Chondrocyte (in vitro differentiated cells): ENCODE measurements around the gene VWCE. TPM values are rescaled to one million over a fixed set of nuclear protein-coding genes. Genes with fewer than 3 reads are reported as not detected.

Source experiments
- DNase-seq: peaks from one replicate; pipeline ENCODE4 v3.0.0; 2021; ENCODE audit warnings: mixed read lengths, low spot score
- H3K27ac Mint-ChIP-seq: one replicate; pipeline ENCODE4 v1.8.0; 2021; ENCODE audit warnings: mild to moderate bottlenecking, moderate library complexity, mixed read lengths; ENCODE audit not compliant: unreplicated experiment
- H3K27me3 Mint-ChIP-seq: 2 replicates; pipeline ENCODE4 v1.8.0; 2021; ENCODE audit warnings: low read depth, mixed read lengths
- H3K36me3 Mint-ChIP-seq: 2 replicates; pipeline ENCODE4 v1.8.0; 2021; ENCODE audit warnings: low read depth, mixed read lengths
- H3K4me1 Mint-ChIP-seq: 2 replicates; pipeline ENCODE4 v1.8.0; 2021; ENCODE audit warnings: low read depth, mild to moderate bottlenecking, mixed read lengths
- H3K4me3 Mint-ChIP-seq: one replicate; pipeline ENCODE4 v1.8.0; 2021; ENCODE audit warnings: mild to moderate bottlenecking, moderate library complexity, mixed read lengths; ENCODE audit not compliant: unreplicated experiment
- H3K9me3 Mint-ChIP-seq: 2 replicates; pipeline ENCODE4 v1.8.0; 2021; ENCODE audit warnings: low read depth, mixed read lengths
- CTCF ChIP-seq: fragments of 200-600 bp; sonication (generic); IDR thresholded peaks from 2 replicates; pipeline ENCODE4 v1.5.0; 2021; ENCODE audit warnings: antibody characterized with exemption, mild to moderate bottlenecking, moderate library complexity
- total RNA-seq: library from RNA; stranded (reverse); gene quantifications from 3 replicates; pipeline ENCODE4 v1.2.1, GENCODE V29; 2021

The VWCE gene
- total RNA-seq, 1 donor from 2014 or later = 4.1 TPM

GRCh38 chr11:61273178-61274078 lies 21.7 kb downstream of the VWCE start:
- no peak overlapping the region for H3K27ac Mint-ChIP-seq
- no peak overlapping the region for H3K4me3 Mint-ChIP-seq

GRCh38 chr11:61272731-61273130 lies 22.4 kb downstream of the VWCE start:
- Mint-ChIP-seq H3K27ac (no peak overlapping the region), H3K9me3 (no peaks in the 10 kb centered on the region), H3K4me1 (no peaks in the 10 kb centered on the region), H3K27me3 (no peaks in the 10 kb centered on the region), H3K4me3 (no peak overlapping the region), H3K36me3 (peaks cover 5% of the 10 kb centered on the region)
- no peak for DNase-seq
- TF ChIP-seq CTCF = no peak

More at GRCh38 chr11:61273178-61274078, 21.7 kb downstream of the VWCE start:
- Mint-ChIP-seq H3K4me1 (peaks cover 3% of the 10 kb centered on the region), H3K9me3 (no peaks in the 10 kb centered on the region), H3K36me3 (peaks cover 9% of the 10 kb centered on the region), H3K27me3 (no peaks in the 10 kb centered on the region)
- no peak for DNase-seq
- no peak for TF ChIP-seq CTCF

GRCh38 chr11:61270354-61271076 lies 24.6 kb downstream of the VWCE start:
- no peak for TF ChIP-seq CTCF
- no peaks in the 10 kb centered on the region for H3K27me3 Mint-ChIP-seq
- no peaks in the 10 kb centered on the region for H3K9me3 Mint-ChIP-seq
- peaks cover 3% of the 10 kb centered on the region for H3K4me1 Mint-ChIP-seq
- no peak overlapping the region for H3K27ac Mint-ChIP-seq
- DNase-seq = no peak
- no peak overlapping the region for H3K4me3 Mint-ChIP-seq
- peaks cover 4% of the 10 kb centered on the region for H3K36me3 Mint-ChIP-seq

GRCh38 chr11:61268588-61269250 lies 26.4 kb downstream of the VWCE start:
- H3K4me1 Mint-ChIP-seq = peaks cover 3% of the 10 kb centered on the region
- DNase-seq = no peak
- no peak for TF ChIP-seq CTCF
- H3K36me3 Mint-ChIP-seq = peaks cover 7% of the 10 kb centered on the region
- H3K9me3 Mint-ChIP-seq = no peaks in the 10 kb centered on the region
- H3K27me3 Mint-ChIP-seq = no peaks in the 10 kb centered on the region
- H3K27ac Mint-ChIP-seq = no peak overlapping the region
- no peak overlapping the region for H3K4me3 Mint-ChIP-seq

GRCh38 chr11:61267437-61267841 lies 27.7 kb downstream of the VWCE start:
- Mint-ChIP-seq H3K36me3 (peaks cover 11% of the 10 kb centered on the region), H3K27me3 (no peaks in the 10 kb centered on the region), H3K4me3 (no peak overlapping the region), H3K4me1 (peaks cover 3% of the 10 kb centered on the region), H3K27ac (no peak overlapping the region), H3K9me3 (no peaks in the 10 kb centered on the region)
- DNase-seq = no peak
- TF ChIP-seq CTCF = no peak
